ENCODE measurements around the gene DAB2IP.

The DAB2IP gene

DNA sequence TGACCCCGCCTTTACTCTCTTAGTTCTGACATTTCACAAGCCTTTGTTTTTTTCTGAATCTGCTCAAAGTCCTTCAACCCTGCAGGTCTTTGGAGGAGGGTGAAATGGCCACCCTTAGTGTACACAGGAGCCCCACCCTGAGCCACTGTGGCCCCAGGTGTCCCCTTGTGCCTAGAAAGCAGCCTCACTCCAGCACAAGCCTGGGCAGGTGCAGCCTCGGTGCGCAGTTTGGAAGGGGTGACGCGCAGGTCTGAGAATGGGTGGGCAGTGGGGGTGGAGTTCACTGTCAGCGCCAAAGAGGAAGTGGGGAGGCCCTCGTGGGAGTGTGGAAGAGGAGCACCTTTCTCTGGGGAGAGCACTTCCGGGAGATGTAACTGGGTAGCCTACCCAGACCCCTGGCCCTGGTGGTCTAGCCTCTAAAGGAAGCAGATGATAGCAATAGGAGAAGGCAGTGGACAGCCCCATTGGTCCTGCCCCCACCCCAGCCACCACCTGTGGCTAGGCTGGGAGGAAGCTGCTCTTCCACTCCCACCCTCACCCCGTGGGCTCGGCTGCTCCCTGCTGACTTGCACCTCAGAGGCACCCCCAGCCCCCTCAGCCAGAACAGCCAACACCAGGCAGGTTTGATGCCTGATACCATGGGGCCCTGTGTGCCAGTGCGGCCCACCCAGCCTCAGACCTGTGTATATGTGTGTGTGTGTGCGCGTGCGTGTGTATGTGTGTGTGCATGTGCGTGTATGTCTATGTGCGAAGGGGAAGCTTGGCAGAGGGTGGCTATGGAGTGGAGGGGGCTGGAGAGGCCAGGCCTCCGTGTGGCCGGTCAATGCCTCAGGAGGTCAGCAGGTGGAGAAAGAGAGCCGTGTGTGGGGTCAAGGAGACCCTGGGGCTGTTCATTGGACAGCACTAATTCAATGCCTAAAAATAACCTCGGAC is 16.8 kb upstream of the DAB2IP start:
- no peaks in the 10 kb centered on the region for H3K36me3 ChIP-seq (ENCODE audit: low read length)
- no peak overlapping the region for H2AFZ ChIP-seq (ENCODE audit: low read depth, low read length, severe bottlenecking)

DNA sequence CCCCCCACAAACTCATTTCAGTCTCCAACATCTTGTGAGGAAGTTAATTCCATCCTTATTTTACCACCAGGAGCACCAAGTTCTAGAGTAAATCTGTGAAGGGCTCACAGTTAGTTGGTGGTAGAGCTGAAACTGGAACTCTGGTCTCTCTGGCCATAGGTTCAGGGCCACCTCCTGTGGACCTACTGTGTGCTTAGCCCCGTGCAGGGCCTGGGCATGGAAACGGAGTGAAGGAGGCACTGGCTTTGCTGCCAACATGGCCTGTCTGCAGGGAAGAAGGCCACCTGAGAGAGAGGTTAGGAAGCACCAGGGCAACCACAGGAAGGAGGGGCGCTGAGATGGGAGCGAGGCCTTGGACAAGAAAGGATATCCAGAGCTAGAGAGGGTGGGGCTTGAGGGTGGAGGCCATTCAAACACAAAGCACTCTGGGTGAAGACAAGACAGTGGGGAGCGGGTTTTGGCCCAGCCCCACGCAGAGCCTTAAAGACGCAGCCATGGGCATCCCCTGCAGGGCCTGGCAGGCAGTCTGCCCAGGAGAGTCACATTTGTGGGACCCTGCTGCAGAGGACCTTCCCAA is 16.0 kb upstream of the DAB2IP start:
- TF ChIP-seq, protein P1, sequence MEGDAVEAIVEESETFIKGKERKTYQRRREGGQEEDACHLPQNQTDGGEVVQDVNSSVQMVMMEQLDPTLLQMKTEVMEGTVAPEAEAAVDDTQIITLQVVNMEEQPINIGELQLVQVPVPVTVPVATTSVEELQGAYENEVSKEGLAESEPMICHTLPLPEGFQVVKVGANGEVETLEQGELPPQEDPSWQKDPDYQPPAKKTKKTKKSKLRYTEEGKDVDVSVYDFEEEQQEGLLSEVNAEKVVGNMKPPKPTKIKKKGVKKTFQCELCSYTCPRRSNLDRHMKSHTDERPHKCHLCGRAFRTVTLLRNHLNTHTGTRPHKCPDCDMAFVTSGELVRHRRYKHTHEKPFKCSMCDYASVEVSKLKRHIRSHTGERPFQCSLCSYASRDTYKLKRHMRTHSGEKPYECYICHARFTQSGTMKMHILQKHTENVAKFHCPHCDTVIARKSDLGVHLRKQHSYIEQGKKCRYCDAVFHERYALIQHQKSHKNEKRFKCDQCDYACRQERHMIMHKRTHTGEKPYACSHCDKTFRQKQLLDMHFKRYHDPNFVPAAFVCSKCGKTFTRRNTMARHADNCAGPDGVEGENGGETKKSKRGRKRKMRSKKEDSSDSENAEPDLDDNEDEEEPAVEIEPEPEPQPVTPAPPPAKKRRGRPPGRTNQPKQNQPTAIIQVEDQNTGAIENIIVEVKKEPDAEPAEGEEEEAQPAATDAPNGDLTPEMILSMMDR (IDR thresholded peaks at IDR 0.05; ENCODE audit: insufficient read depth, low read length, poor library complexity, severe bottlenecking): no peak
- no peak for TF ChIP-seq EZH2phosphoT487 (conservative IDR thresholded peaks at IDR 0.05; ENCODE audit: low read length)

More for the DNA sequence above, 16.8 kb upstream of the DAB2IP start:
- TF ChIP-seq, protein P1 (IDR thresholded peaks at IDR 0.05; ENCODE audit: insufficient read depth, low read length, poor library complexity, severe bottlenecking): no peak
- no peak for TF ChIP-seq EZH2phosphoT487 (conservative IDR thresholded peaks at IDR 0.05; ENCODE audit: low read length)
- H3F3A ChIP-seq (ENCODE audit: insufficient read depth): no peaks in the 10 kb centered on the region
- H3K27ac ChIP-seq (ENCODE audit: low read depth, low read length): no peak overlapping the region
- no peaks in the 10 kb centered on the region for H3K27me3 ChIP-seq (ENCODE audit: low read length)
- H3K9me2 ChIP-seq (replicated peaks; ENCODE audit: insufficient read depth, low read length): no peaks in the 10 kb centered on the region
- H4K20me1 ChIP-seq (ENCODE audit: low read depth, low read length): no peaks in the 10 kb centered on the region
- H3K4me3 ChIP-seq (ENCODE audit: insufficient read depth, low read length, poor library complexity, severe bottlenecking): no peak overlapping the region
- no peak overlapping the region for H3K4me2 ChIP-seq (ENCODE audit: low read depth, low read length, poor library complexity, severe bottlenecking)
- H3K9ac ChIP-seq (ENCODE audit: low read length): no peak overlapping the region
- no peaks in the 10 kb centered on the region for H3K79me2 ChIP-seq (ENCODE audit: insufficient read depth, low read length)
- H3K9me3 ChIP-seq (ENCODE audit: insufficient read depth, low read length): no peaks in the 10 kb centered on the region

DNA sequence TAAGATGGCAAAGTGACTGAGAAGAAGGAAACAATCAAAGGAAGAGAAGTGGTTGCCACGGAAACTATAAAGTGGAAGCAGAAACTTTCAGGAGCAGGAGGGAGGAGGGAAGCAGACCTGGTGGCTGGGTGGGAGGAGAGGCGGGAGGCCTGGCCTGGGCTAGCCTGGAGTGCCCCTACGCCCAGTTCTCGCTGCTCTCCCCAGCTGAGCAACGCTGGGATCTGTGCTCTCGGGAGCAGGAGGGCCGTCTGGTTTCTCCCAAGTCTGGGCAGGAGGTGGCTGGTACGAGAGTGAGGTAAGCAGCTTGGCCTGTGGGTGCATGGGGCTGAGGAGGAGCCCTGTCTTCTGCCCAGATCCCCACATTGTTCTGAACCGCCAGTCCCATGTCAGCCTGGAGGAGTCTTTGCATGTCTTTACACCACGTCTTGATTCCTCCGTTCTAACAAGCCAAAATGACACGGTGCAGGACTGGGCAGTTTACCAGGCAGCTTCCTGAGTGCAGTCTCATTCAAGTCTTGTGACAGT is 15.0 kb upstream of the DAB2IP start:
- Histone ChIP-seq H3K79me2 (ENCODE audit: insufficient read depth, low read length) (no peaks in the 10 kb centered on the region), H3K9me3 (ENCODE audit: insufficient read depth, low read length) (no peaks in the 10 kb centered on the region), H3K9ac (ENCODE audit: low read length) (no peak overlapping the region), H3K27ac (ENCODE audit: low read depth, low read length) (no peak overlapping the region), H3K9me2 (replicated peaks; ENCODE audit: insufficient read depth, low read length) (no peaks in the 10 kb centered on the region), H3K4me2 (ENCODE audit: low read depth, low read length, poor library complexity, severe bottlenecking) (no peak overlapping the region), H3K36me3 (ENCODE audit: low read length) (no peaks in the 10 kb centered on the region), H4K20me1 (ENCODE audit: low read depth, low read length) (no peaks in the 10 kb centered on the region), H3F3A (ENCODE audit: insufficient read depth) (no peaks in the 10 kb centered on the region), H2AFZ (ENCODE audit: low read depth, low read length, severe bottlenecking) (no peak overlapping the region), H3K27me3 (ENCODE audit: low read length) (no peaks in the 10 kb centered on the region), H3K4me3 (ENCODE audit: insufficient read depth, low read length, poor library complexity, severe bottlenecking) (no peak overlapping the region)
- TF ChIP-seq, protein P1 (IDR thresholded peaks at IDR 0.05; ENCODE audit: insufficient read depth, low read length, poor library complexity, severe bottlenecking): no peak
- TF ChIP-seq EZH2phosphoT487 (conservative IDR thresholded peaks at IDR 0.05; ENCODE audit: low read length): no peak

More for the DNA sequence above, 16.0 kb upstream of the DAB2IP start:
- Histone ChIP-seq H3K4me3 (ENCODE audit: insufficient read depth, low read length, poor library complexity, severe bottlenecking) (no peak overlapping the region), H3K9ac (ENCODE audit: low read length) (no peak overlapping the region), H3K79me2 (ENCODE audit: insufficient read depth, low read length) (no peaks in the 10 kb centered on the region), H3K9me3 (ENCODE audit: insufficient read depth, low read length) (no peaks in the 10 kb centered on the region), H2AFZ (ENCODE audit: low read depth, low read length, severe bottlenecking) (no peak overlapping the region), H3K36me3 (ENCODE audit: low read length) (no peaks in the 10 kb centered on the region), H3K27ac (ENCODE audit: low read depth, low read length) (no peak overlapping the region), H3K4me2 (ENCODE audit: low read depth, low read length, poor library complexity, severe bottlenecking) (no peak overlapping the region), H3F3A (ENCODE audit: insufficient read depth) (no peaks in the 10 kb centered on the region), H3K9me2 (replicated peaks; ENCODE audit: insufficient read depth, low read length) (no peaks in the 10 kb centered on the region), H3K27me3 (ENCODE audit: low read length) (no peaks in the 10 kb centered on the region), H4K20me1 (ENCODE audit: low read depth, low read length) (no peaks in the 10 kb centered on the region)
